ENCODE measurements around the gene SIN3A.
"Not testable (repeated sequence)": the region's sequence is repeated elsewhere in the genome, so short reads cannot be mapped to it uniquely, and the experiment has no call there.

The SIN3A gene

DNA sequence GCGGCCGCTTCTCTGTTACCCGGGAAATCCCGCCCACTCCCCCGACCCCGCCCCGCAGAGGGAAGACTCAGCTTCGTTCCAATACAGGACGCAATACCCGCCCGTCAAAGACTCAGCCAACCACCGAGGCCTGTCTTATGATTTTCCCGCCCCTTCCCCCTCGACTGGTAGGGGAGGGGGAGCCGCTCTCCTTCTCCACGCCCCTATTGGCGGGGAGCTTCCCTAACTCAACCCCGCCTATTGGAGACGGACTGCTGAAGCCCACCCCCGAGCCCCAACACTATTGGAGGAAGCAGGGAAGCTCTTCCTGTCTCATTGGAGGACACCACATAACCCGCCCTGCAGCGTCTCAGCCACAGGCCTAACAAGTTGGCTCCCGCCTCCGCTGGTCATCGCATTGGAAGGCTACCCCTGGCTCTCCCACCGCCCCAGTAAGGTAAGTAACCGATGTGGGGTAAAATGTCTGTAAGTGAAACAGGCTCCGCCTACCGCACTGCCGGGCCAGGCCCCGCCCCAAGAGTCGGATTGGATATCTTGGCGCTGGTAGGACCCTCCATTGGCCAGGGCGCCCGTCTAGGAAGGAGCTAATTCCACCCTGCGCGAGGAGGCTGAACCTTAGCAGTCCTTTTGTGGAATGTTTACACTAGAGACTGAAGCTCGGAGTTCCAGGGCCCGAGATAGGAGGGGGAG, at the start of gene SIN3A:
SIN3A (minus strand) TSS at position 17 of the 690 bp plus-strand sequence. CDS start 21,315 bp downstream, outside the sequence.
- DNase-seq (ENCODE audit: low spot score) = peak; percentile 90

DNA sequence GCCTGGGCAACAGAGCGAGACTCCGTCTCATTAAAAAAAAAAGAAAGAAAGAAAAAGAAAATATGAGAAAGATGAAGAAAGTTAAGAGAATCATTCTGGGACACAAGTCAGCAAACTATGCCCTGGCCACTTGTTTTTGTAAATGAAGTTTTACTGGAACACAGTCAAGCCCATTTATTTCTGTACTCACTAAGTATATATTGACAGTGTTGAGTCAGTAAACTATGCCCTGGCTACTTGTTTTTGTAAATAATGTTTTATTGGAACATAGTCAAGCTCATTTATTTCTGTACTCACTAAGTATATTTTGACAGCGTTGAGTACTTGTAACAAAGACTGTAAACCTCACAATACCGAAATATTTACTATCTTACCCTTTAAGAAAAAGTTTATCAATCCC, 42.2 kb upstream of the SIN3A start:
- DNase-seq (ENCODE audit: low spot score) = no peak

DNA sequence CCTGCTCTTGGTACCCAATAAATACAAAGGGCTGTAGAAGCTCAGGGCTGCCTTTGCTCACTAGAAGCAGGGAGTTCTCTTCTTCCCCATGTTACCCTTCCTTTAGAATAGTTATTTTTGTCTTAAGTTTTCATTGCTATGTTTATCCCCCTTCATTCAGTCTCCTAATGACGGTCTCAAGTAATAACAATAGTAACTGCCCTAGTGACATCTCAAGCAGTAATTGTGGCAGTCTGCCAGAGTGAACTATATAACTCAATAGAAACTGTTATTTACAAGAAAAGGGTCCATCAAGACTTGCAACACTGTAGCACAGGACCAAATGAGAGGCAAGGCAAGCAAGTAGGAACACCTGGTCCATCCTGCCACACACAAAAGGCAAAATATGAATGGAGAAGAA, 32.5 kb upstream of the SIN3A start:
- no peak for DNase-seq (ENCODE audit: low spot score)

DNA sequence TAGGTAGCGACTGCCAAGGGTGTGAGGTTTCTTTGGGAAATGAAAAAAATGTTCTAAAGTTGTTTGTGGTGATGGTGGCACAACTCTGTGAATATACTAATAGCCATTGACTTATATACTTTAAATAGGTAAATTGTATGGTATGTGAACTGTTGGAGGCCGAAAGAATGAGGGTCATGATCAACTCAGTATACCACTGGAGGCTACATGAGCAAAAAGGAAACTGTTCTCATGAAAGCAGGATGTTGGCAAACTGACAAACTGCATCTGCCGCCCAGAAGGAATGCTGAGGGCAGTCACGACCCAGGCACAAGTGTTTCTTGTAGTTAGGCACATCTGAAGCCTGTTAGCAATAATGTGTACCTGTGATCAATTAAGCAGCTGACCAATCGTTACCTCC, 32.1 kb upstream of the SIN3A start:
- not testable (repeated sequence) for DNase-seq (ENCODE audit: low spot score)

DNA sequence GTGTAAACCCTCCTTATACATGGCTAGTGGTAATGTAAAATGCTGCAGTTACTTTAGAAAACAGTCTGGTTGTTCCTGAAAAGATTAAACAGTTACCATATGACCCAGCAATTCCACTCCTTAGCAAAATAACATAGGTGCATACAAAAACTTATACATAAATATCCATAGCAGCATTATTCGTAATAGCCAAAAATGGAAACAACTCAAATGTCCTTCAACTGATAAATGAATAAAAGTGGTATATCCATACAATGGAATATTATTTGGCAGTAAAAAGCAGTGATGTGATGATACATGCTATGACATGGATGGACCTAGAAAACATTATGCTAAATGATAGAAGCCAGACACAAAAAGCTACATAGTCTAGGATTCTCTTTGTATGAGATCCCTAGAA, 31.6 kb upstream of the SIN3A start:
- no peak for DNase-seq (ENCODE audit: low spot score)

DNA sequence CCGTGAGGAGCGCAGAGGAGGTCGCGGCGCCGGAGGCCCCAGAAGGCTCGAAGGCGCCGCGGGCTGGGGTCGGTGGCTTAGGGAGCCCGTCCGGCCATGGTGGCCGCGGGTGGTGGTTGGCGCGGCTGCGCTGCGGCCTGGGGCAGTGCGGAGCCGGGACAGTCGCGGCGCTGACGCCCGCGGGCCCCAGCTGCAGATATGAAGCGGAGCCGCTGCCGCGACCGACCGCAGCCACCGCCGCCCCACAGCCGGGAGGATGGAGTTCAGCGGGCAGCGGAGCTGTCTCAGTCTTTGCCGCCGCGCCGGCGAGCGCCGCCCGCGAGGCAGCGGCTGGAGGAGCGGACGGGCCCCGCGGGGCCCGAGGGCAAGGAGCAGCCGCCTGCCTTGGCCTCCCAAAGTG, 29.0 kb upstream of the SIN3A start:
- not testable (repeated sequence) for DNase-seq (ENCODE audit: low spot score)

DNA sequence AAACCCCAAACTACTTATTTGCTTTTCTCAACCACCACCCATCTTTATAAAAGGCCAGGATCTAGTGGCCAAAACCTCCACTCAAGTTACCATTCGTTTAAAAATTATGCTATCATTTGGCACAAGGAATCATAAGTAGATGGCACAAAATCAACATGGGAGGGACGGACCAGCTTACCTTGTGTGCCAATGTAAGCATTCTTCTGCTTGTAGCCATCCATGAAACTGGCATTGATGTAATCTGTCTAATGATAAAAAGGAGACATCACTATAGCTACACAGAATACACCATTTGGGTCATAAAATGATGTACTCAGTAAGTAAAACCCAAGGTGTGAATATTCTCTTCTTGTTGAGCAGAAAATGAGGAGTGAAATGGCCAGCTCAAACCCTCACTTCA, 28.2 kb upstream of the SIN3A start:
- DNase-seq (ENCODE audit: low spot score) = no peak

DNA sequence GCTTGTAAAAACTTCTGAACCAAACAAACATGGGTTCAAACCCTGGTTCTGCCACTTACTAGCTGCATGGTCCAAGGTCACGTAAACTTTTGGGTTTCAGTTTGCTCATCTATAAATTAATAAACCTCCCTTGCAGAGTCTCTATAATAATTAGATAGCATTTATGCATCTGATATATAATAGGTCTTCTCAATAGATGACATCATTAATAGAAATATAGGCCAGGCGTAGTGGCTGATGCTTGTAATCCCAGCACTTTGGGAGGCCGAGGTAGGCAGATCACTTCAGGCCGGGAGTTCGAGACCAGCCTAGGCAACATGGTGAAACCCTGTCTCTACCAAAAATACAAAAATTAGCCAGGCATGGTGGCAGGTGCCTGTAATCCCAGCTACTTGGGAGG, 25.6 kb upstream of the SIN3A start:
- not testable (repeated sequence) for DNase-seq (ENCODE audit: low spot score)

DNA sequence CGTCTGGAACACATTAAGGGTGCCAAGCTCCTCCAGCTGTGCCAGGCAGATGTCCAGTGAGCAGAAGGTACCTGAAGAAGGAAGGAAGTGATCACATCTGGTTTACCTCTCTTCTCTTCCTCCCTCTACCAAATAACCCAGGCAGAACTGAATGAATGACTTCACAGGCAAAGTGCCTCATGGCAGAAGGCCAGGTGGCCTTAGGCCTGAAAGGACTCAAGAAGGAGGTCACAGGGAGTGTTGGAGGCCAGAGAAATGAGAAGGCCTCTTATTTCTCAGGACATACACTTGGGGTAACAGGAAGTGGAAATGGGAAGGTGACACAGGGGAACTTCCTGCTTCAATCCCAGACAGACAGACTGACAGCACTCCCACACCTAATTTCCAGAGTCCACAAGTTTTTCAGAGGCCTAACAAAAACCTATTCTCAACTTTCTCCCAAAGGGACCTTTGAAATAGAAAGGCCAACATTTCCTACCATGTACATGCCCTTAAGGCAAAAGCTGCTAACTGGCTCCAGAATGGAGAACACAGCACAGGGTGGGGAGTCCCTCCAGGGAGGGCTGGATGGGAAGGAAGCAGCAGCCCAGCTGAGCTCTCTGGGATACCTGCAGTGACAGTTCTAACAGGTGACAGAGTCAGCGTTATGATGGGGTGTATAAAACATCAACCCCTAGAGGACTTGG, 17.6 kb upstream of the SIN3A start:
- no peak for DNase-seq (ENCODE audit: low spot score)

DNA sequence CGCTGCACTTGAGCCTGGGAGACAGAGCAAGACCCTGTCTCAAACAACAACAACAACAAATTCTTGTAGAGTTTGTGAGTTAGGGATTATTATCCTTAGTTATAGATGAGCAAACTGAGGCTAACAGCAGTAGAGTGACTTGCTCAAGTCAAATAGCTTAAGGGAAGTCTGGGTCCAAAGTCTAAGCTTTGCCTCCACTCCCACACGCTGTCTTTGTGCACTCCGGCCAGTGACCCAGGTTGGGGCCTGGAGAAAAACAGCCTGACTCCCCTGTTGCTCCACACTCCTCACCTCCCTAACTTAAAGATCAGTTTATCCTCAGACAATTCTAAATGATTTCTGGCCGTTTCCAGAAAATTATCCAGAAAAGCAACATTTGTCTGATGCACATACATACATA, 9.2 kb upstream of the SIN3A start:
- DNase-seq (ENCODE audit: low spot score) = no peak

DNA sequence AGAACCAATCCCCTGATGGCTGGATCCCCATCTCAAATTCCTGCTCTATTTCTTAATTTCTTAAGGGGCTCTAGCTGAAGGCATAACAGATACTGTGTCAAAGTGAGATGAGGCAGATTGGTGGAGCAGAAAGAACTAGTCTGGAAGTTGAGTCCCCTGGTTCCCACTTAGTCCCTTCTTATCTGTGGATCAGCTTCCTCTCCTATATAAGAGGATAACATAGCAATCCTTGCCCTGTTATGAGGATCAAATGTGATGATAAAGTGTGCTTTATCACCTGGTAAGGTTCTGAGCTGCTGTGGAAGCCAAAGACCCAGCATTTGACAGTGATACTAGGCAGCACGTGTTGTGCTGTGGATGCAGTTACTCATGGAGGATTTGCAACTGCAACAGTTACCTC, 8.1 kb upstream of the SIN3A start:
- no peak for DNase-seq (ENCODE audit: low spot score)

DNA sequence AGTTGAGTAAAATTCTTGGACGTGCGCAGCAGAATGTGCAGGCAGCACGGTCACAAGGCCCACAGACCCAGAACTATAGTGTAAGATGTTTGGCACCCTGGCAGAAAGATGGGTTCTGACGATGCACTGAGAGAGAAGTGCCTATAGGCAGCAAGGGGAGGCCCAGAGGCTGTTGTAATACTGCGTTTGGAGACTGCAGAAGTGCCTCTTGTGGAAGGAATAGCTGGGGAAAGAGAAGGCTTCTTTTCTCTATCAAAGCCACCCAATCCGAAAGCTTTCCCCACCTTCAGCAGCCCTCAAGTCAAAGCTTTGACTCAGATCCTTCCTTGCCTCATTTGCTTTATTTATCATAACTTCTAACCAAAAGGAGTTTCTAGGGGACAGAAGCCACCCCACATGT, 5.2 kb upstream of the SIN3A start:
- peak; percentile 16 for DNase-seq (ENCODE audit: low spot score)

DNA sequence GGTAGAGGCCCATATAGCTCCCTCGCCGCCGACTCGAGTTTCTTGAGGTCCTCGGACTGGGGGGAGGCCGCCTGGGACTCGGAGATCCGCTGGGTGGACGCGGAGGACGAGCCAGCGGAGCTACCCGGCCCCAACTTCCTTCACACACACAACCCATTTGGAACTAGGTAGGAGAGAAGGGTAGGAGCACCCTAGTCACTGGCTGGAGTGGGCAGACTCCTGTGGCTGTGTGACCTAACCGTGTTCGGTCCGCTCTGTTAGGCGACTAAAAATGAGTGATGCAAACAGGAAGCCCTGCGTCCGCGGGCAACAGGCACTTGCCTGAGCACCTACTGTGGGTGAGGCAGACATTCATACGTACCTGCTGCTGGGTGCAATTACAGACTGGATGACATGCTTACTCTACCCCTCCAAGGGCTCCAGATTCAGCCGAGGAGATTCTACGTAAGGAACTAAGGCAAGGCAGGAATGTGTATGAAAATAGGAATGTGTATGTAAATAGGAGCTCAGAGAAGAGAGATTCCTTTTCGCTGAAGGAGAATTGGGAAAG, 4.6 kb upstream of the SIN3A start:
- DNase-seq (ENCODE audit: low spot score) = no peak

DNA sequence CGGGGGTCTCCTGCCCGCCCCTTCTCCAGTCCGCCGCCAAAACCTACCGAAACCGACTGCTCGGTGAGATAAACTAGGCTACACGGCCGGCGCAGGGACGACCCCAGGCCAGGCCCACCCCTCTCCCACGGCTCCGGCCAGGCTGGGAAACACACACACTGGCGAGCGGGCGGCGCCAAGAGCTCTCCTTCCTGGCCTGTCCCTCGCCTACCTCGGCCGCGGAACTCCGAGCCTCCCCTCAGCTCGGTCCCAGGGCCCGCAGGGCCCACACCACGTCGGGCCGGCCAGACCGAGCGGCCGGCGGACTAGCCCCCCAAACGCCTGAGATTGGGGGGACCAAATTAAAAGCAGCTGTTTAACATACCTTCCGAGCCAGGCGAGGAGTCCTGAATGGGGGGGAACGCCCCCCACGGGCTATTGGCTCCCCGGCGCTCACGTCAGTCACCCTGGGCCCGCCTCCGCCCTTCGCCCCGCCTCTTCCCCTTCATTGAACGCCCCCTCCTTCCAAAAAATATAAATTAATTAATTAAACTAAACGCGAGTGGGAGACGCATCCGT, 4.0 kb upstream of the SIN3A start:
- peak; percentile 92 for DNase-seq (ENCODE audit: low spot score)

DNA sequence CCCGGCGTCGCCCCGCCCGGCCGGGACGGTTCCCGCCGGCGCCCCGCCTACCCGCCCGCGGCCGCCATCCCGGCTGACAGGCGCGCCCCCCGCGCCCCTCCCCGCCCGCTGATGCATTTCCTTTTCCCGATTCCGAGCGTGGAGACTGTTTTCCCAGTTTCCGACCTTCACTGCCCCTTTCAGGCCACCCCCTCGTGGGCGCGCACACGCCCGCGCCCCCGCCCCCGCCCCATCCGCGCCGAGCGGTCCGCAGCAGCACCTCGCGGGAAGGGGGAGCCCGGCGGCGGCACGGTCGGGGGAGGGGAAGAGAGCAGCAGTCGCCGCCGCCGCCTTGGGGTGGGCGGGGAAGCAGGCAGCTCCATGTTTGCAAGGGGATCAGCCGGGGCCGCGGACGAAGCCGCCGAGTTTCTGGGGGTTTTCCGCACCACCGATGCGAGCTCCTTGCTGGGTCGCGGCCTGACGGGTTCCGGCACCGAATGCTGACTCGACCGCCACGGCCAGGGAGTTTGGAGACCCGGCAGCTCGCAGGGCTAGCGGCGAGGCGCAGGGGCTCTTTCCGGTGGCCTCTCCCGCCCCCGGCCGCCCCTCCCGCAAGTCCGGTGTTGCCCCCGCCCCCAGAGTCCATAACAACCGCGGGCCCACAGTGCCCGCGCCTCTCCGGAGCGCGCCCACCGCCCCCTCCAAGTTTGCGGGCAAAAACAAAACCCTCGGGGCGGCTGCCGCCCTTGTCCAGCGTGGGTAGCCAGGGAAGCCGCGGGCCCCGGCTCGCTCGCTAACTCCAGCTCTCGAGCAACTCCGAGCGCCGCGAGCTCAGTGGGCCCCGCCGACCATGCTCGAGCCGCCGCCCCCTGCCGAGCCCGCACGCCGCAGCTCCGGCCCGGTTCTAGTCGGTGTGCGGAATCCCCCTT, 3.2 kb upstream of the SIN3A start:
- peak; percentile 66 for DNase-seq (ENCODE audit: low spot score)

DNA sequence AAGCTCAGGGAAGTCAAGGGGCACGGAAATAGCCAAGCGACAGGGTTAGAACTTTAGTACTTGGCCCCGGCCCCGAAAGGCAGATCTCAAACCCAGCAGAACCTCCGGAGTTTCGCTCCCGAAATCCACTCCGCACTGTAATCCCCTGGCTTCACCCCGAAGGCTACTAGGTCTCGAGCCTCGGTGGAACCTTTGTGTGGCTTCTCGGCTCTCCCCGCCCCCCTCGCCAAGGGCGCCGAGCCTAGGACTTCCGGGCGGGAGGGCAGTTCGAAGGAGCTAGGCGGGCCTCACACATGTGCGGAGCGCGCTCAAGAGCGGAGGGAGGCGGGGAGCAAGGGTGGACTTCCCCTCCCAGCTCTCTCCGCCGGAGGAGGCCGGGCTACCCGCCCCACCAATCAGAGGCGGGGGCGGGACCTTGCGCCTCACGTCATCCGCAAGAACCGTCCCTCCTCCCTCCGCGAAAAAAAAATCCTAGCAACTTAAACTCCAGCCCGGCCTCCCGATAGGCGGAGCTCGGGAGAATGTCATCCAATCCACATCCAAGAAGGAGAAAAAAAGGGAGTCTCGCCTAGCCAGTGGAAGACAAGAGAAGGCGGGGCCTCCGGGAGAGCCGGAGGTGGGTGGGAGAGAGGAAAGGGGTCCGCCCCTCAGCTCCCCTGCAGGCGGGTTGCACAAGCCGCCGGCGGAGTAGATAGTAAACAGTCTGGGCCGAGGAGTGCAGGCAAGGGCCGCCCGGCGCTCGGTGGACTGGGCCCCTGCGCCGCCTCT, 2.4 kb upstream of the SIN3A start:
- DNase-seq (ENCODE audit: low spot score) = peak; percentile 94

DNA sequence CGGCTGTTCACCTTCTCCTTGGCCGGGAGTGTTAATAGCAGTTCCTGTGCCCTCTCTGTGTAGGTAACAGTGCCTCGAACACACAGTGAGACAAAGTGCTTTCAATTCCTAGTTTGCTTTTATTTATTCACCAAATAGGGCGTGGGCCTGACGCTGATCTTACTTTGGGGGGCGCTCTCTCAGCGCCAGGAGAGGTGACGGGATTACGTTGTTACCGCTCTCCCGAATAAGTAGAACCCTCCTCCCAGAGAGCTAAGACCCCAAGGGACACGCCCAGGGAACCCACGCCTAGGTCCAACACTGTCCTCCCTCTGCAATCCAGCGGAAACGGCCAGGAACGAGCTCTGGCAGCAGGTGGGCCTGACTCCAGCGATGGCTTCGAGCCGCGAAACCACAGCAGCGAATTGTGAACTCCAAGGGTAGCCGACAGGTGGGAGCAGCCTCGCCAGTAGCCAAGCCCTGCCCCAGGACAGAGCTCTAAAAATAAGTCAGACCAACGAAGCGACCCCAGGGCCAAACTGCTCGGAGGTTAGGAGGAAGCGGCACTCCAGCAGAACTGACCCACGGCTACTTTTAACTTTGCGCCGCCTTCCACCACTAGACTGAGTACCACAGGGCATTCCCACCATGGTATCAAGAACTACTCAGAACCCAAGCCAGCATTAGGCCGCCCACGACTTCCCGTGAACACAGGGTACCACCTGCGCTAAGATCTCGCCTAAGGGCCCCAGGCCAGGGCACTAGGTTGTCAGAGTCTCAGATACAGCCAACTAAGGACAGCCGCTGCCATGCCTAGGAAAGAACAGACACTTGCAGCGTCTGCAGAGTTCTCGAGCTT, 1.6 kb upstream of the SIN3A start:
- DNase-seq (ENCODE audit: low spot score) = no peak

DNA sequence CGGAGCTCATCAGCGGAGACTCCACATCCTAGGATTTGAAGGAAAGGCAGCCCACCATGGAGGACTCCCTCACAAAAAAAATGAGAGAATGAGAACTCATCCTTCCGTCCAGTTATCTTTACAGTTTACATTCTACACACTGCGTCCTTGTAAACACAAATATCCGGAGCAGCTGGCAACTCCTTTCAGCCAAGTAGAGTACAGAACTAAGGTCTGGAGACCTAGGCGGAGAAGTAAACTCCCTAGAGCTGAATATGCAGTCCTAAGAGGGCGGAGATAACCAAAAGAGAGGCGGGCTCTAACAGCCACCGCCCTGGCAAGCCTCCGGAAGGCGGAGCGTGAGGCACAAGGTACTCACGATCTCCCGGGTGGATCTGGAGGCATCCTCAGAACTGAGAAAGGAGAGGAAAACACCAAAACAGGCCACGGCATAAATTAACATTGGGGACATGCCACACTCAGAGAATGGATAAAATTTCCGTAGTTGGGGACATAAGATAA, 924 bp upstream of the SIN3A start:
- DNase-seq (ENCODE audit: low spot score) = peak; percentile 53

DNA sequence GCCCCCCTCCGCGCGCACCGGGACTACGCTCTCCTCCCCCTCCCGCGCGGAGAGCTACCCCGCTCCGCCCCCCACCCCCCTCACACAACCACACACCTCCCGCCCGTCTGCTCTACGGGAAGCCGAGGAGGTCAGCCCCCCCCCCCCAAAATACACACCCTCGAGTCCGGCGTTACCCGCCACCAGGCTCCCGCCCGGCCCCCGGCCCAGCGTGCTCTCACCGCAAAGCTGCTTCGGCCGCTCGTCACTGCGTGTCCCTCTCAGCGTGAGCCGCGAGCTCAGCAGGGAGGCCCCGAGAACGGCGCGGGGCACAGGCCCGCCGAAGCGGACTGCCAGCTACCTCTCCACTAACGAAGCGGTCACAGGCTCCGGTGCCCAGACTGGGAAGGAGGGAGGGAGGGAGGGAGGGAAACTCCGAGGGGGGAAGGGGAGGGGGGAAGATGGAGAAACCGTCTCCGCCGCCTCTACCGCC, 252 bp downstream of the SIN3A start:
- DNase-seq (ENCODE audit: low spot score) = no peak

All from AG20443 (cell line).